ENCODE data around the gene AHCYL1.

DNA sequence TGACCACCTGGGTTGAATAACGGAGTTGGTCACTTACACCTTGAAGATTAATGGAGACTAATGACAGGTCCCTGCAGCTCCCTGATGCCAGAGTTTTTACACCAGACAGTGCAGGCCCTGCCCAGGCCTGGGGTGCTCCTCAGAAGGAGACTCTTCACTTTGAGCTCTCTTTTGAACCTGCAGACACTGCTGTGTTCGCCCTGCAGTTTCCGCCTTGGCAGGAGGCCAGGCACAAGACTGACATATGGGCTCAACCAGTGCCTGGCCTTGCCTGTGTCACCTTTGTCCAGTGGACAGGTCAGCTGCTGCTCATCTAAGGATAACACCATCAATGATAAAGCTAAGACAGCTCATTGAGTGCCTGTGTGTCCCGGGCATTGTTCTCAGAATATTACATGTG, 55.1 kb downstream of the AHCYL1 start:
- TF ChIP-seq POLR2A (IDR thresholded peaks at IDR 0.05) (no peak), CTCF (IDR thresholded peaks at IDR 0.05 in 8 of 11, conservative IDR thresholded peaks at IDR 0.05 in 3 of 11) (no peak), POLR2AphosphoS5 (IDR thresholded peaks at IDR 0.05) (no peak)
